H9 (cell line): ENCODE data around the gene ADAMTS17. TPM values are rescaled to one million over a fixed set of nuclear protein-coding genes. Genes with fewer than 3 reads are reported as not detected.

Source experiments
- DNase-seq: peaks from one replicate; pipeline ENCODE4 v3.0.0-alpha.2; 2017
- H2AFZ ChIP-seq: one replicate; pipeline ENCODE4 v1.6.1; 2013; ENCODE audit warnings: mild to moderate bottlenecking, low read length, control low read depth, moderate library complexity
- H2AK5ac ChIP-seq: 2 replicates; pipeline ENCODE4 v1.6.1; 2013; ENCODE audit warnings: low read length, control low read depth, mixed read lengths; ENCODE audit not compliant: insufficient read length
- H2BK120ac ChIP-seq: one replicate; pipeline ENCODE4 v1.6.1; 2013; ENCODE audit warnings: low read depth, mild to moderate bottlenecking, low read length, control low read depth, inconsistent platforms; ENCODE audit not compliant: poor library complexity, severe bottlenecking
- H2BK12ac ChIP-seq: 2 replicates; pipeline ENCODE4 v1.6.1; 2013; ENCODE audit warnings: low read length, control low read depth, mixed read lengths, low read depth; ENCODE audit not compliant: insufficient read length
- H2BK15ac ChIP-seq: 2 replicates; pipeline ENCODE4 v1.6.1; 2013; ENCODE audit warnings: low read depth, low read length, control low read depth
- H2BK20ac ChIP-seq: one replicate; pipeline ENCODE4 v1.6.1; 2013; ENCODE audit warnings: low read depth, mild to moderate bottlenecking, low read length, control low read depth, inconsistent platforms; ENCODE audit not compliant: poor library complexity, severe bottlenecking
- H2BK5ac ChIP-seq: 2 replicates; pipeline ENCODE4 v1.6.1; 2013; ENCODE audit warnings: low read length, control low read depth, mixed read lengths; ENCODE audit not compliant: insufficient read length
- H3K14ac ChIP-seq: 2 replicates; pipeline ENCODE4 v1.6.1; 2013; ENCODE audit warnings: low read length, control low read depth; ENCODE audit not compliant: insufficient read depth
- H3K18ac ChIP-seq: 2 replicates; pipeline ENCODE4 v1.6.1; 2013; ENCODE audit warnings: low read depth, mild to moderate bottlenecking, mixed read lengths, low read length, control low read depth; ENCODE audit not compliant: insufficient read length
- H3K23ac ChIP-seq: 2 replicates; pipeline ENCODE4 v1.6.1; 2013; ENCODE audit warnings: low read length, control low read depth, mixed read lengths, low read depth; ENCODE audit not compliant: insufficient read length
- H3K23me2 ChIP-seq: 2 replicates; pipeline ENCODE4 v1.6.1; 2013; ENCODE audit warnings: low read depth, mild to moderate bottlenecking, mixed read lengths, low read length, control low read depth; ENCODE audit not compliant: insufficient read length, poor library complexity, severe bottlenecking
- H3K27ac ChIP-seq: 2 replicates; pipeline ENCODE4 v1.5.1; 2013; ENCODE audit warnings: low read length, control low read depth, mixed read lengths, low read depth; ENCODE audit not compliant: insufficient read length
- H3K27me3 ChIP-seq: 2 replicates; pipeline ENCODE4 v1.6.1; 2013; ENCODE audit warnings: low read length, control low read depth, inconsistent platforms; ENCODE audit not compliant: insufficient read depth
- H3K4ac ChIP-seq: 2 replicates; pipeline ENCODE4 v1.6.1; 2013; ENCODE audit warnings: low read depth, mild to moderate bottlenecking, control low read depth, inconsistent platforms, low read length, moderate library complexity
- H3K4me1 ChIP-seq: 2 replicates; pipeline ENCODE4 v1.6.1; 2013; ENCODE audit warnings: low read length, control low read depth, inconsistent platforms; ENCODE audit not compliant: insufficient read depth
- H3K4me2 ChIP-seq: 2 replicates; pipeline ENCODE4 v1.6.1; 2013; ENCODE audit warnings: low read length, control low read depth, mixed read lengths; ENCODE audit not compliant: insufficient read length, insufficient read depth
- H3K56ac ChIP-seq: 2 replicates; pipeline ENCODE4 v1.6.1; 2013; ENCODE audit warnings: low read depth, mild to moderate bottlenecking, mixed read lengths, low read length, control low read depth; ENCODE audit not compliant: insufficient read length
- H3K79me1 ChIP-seq: 2 replicates; pipeline ENCODE4 v1.6.1; 2013; ENCODE audit warnings: low read depth, mild to moderate bottlenecking, moderate library complexity, low read length, control low read depth, inconsistent platforms; ENCODE audit not compliant: insufficient read depth, poor library complexity, severe bottlenecking
- H3K79me2 ChIP-seq: 2 replicates; pipeline ENCODE4 v1.6.1; 2013; ENCODE audit warnings: low read length, control low read depth, inconsistent platforms; ENCODE audit not compliant: insufficient read depth
- H3K9ac ChIP-seq: 2 replicates; pipeline ENCODE4 v1.6.1; 2013; ENCODE audit warnings: low read length, control low read depth, mixed read lengths; ENCODE audit not compliant: insufficient read length; ENCODE audit errors: extremely low read depth
- H3K9me3 ChIP-seq: one replicate; pipeline ENCODE4 v1.6.1; 2013; ENCODE audit warnings: low read depth, low read length, inconsistent platforms; ENCODE audit not compliant: control insufficient read depth
- H3T11ph ChIP-seq: one replicate; pipeline ENCODE4 v1.6.1; 2013; ENCODE audit warnings: mild to moderate bottlenecking, low read length, control low read depth, inconsistent platforms
- H4K20me1 ChIP-seq: one replicate; pipeline ENCODE4 v1.6.1; 2013; ENCODE audit not compliant: control insufficient read depth, insufficient read length, insufficient read depth
- H4K5ac ChIP-seq: 2 replicates; pipeline ENCODE4 v1.6.1; 2013; ENCODE audit warnings: low read depth, mild to moderate bottlenecking, mixed read lengths, low read length, control low read depth; ENCODE audit not compliant: insufficient read length
- H4K8ac ChIP-seq: replicated peaks from 2 replicates; pipeline ENCODE4 v1.6.1; 2013; ENCODE audit warnings: low read length, control low read depth, mixed read lengths, low read depth; ENCODE audit not compliant: insufficient read length
- H4K91ac ChIP-seq: 2 replicates; pipeline ENCODE4 v1.6.1; 2013; ENCODE audit warnings: low read depth, mild to moderate bottlenecking, moderate library complexity, mixed read lengths, low read length, control low read depth; ENCODE audit not compliant: insufficient read length
- H3K27ac Mint-ChIP-seq, 3 experiments: 2 replicates in 2 of 3; 3 replicates in 1 of 3; pipeline ENCODE4 v1.8.0; 2020 to 2021; ENCODE audit warnings: mixed read lengths in 3 of 3, mild to moderate bottlenecking in 1 of 3, moderate library complexity in 1 of 3
- H3K27me3 Mint-ChIP-seq: 2 replicates; pipeline ENCODE4 v1.8.0; 2021; ENCODE audit warnings: low read depth, mild to moderate bottlenecking, moderate library complexity, mixed read lengths
- H3K36me3 Mint-ChIP-seq, 3 experiments: 2 replicates in 2 of 3; 3 replicates in 1 of 3; pipeline ENCODE4 v1.8.0; 2020 to 2021; ENCODE audit warnings: low read depth in 3 of 3, mixed read lengths in 3 of 3; ENCODE audit not compliant: insufficient read depth in 1 of 3
- H3K4me1 Mint-ChIP-seq, 2 experiments: 2 replicates each; pipeline ENCODE4 v1.8.0; 2020; ENCODE audit warnings: mixed read lengths in 2 of 2
- H3K4me3 Mint-ChIP-seq, 2 experiments: 2 replicates in 1 of 2; 3 replicates in 1 of 2; pipeline ENCODE4 v1.8.0; 2020 to 2021; ENCODE audit warnings: mild to moderate bottlenecking in 2 of 2, mixed read lengths in 2 of 2, moderate library complexity in 1 of 2
- H3K9me3 Mint-ChIP-seq, 2 experiments: 2 replicates in 1 of 2; 3 replicates in 1 of 2; pipeline ENCODE4 v1.8.0; 2020; ENCODE audit warnings: mild to moderate bottlenecking in 2 of 2, mixed read lengths in 2 of 2, moderate library complexity in 1 of 2
- CTCF ChIP-seq: fragments of 200-600 bp; sonication (generic); conservative IDR thresholded peaks from 3 replicates; pipeline ENCODE4 v1.8.0; 2021; ENCODE audit warnings: antibody characterized with exemption, mild to moderate bottlenecking
- WGBS: extraction: QIAGEN DNeasy Blood & Tissue Kit; methylation state at CpG from one replicate; pipeline ENCODE4 v1.1.7; 2013; ENCODE audit warnings: missing lambda C conversion rate, low lambda C conversion rate, mixed read lengths; ENCODE audit not compliant: insufficient read length; ENCODE audit errors: extremely low coverage; 5-methylcytosine and 5-hydroxymethylcytosine counted together
- total RNA-seq: library from RNA; stranded (reverse); gene quantifications from 2 replicates; pipeline ENCODE4 v1.2.1, GENCODE V29; 2021

The ADAMTS17 gene
- total RNA-seq, 1 experiment from 2014 or later = 2.9 TPM

- no peak overlapping the region for H3K4me3 Mint-ChIP-seq
- Histone ChIP-seq H3K56ac (no peak overlapping the region), H4K91ac (no peak overlapping the region), H3K79me2 (no peaks in the 10 kb centered on the region), H3K4ac (no peak overlapping the region), H3K9me3 (no peaks in the 10 kb centered on the region), H4K5ac (no peak overlapping the region), H2AK5ac (no peak overlapping the region), H4K20me1 (no peaks in the 10 kb centered on the region), H3K9ac (no peak overlapping the region), H2BK12ac (no peak overlapping the region), H3K4me1 (no peaks in the 10 kb centered on the region), H3K18ac (no peak overlapping the region), H3K14ac (no peak overlapping the region), H4K8ac (no peak overlapping the region), H3K23ac (no peak overlapping the region), H2BK120ac (no peak overlapping the region), H2BK15ac (no peak overlapping the region), H3K23me2 (no peaks in the 10 kb centered on the region), H2BK20ac (no peak overlapping the region), H3K79me1 (no peaks in the 10 kb centered on the region), H2AFZ (no peak overlapping the region), H3T11ph (no peak overlapping the region), H3K4me2 (no peak overlapping the region), H3K27me3 (no peaks in the 10 kb centered on the region), H3K27ac (no peak overlapping the region), H2BK5ac (no peak overlapping the region)
- no peaks in the 10 kb centered on the region; a peak in 1 of 7 replicates for H3K36me3 Mint-ChIP-seq
- no peak overlapping the region for H3K27ac Mint-ChIP-seq
- no CpG with 5 or more reads among the region's 8 CpGs for WGBS
- TF ChIP-seq CTCF = no peak
- H3K4me1 Mint-ChIP-seq = peaks cover 0 to 5% of the 10 kb centered on the region in 2 experiments; a peak in 1 of 4 replicates
- no peaks in the 10 kb centered on the region for H3K9me3 Mint-ChIP-seq
- no peak for DNase-seq
- peaks cover 4% of the 10 kb centered on the region; the same call in 1 of the 2 replicates for H3K27me3 Mint-ChIP-seq
Observed at GRCh38 chr15:99969261-99969920, 372.4 kb downstream of the ADAMTS17 start.
